H1 (cell line): ENCODE measurements around the gene ACTG1. TPM values are rescaled to one million over a fixed set of nuclear protein-coding genes. Genes with fewer than 3 reads are reported as not detected.

Experiments used
- CTCF ChIA-PET: fragments of 300-600 bp; sonication (Branson Sonifier 250); formaldehyde crosslinking; loops from one replicate; lab custom pipeline; 2021; ENCODE audit not compliant: partially characterized antibody; lab: Charles Lee
- POLR2A ChIA-PET: fragments of 300-600 bp; sonication (Branson Sonifier 250); formaldehyde crosslinking; loops from one replicate; lab custom pipeline; 2021; ENCODE audit warnings: inconsistent platforms; ENCODE audit not compliant: partially characterized antibody; lab: Charles Lee
- DNase-seq, 2 experiments: peaks; one replicate each; pipeline versions ENCODE4 v3.0.0 to v3.0.0-alpha.2; 2010 to 2022; ENCODE audit warnings: low spot score in 2 of 2, low read depth in 1 of 2, mixed read lengths in 1 of 2
- FAIRE-seq: peaks from 2 replicates; lab custom pipeline; 2011; peaks lifted over from hg19 to GRCh38; lab: Jason Lieb, UNC
- H2AFZ ChIP-seq: 2 replicates; pipeline ENCODE4 v1.8.1; 2012; ENCODE audit warnings: low read length, inconsistent platforms
- H2AK5ac ChIP-seq: 2 replicates; pipeline ENCODE4 v1.6.1; 2013; ENCODE audit warnings: low read depth, low read length
- H2BK120ac ChIP-seq: replicated peaks from 2 replicates; pipeline ENCODE3; 2013; ENCODE audit warnings: low read depth, low read length, inconsistent platforms
- H2BK12ac ChIP-seq: 2 replicates; pipeline ENCODE4 v1.6.1; 2013; ENCODE audit warnings: low read depth, low read length
- H2BK15ac ChIP-seq: 2 replicates; pipeline ENCODE4 v1.6.1; 2013; ENCODE audit warnings: low read length
- H2BK20ac ChIP-seq: 2 replicates; pipeline ENCODE4 v1.6.1; 2013; ENCODE audit warnings: low read length
- H2BK5ac ChIP-seq: 2 replicates; pipeline ENCODE4 v1.6.1; 2013; ENCODE audit warnings: low read depth, low read length
- H3K14ac ChIP-seq: 2 replicates; pipeline ENCODE4 v1.6.1; 2013; ENCODE audit warnings: inconsistent platforms; ENCODE audit not compliant: insufficient read length
- H3K18ac ChIP-seq: 2 replicates; pipeline ENCODE4 v1.6.1; 2013; ENCODE audit warnings: low read length; ENCODE audit errors: extremely low read depth
- H3K23ac ChIP-seq: 2 replicates; pipeline ENCODE4 v1.6.1; 2013; ENCODE audit warnings: inconsistent platforms; ENCODE audit not compliant: insufficient read length
- H3K23me2 ChIP-seq: 2 replicates; pipeline ENCODE4 v1.6.1; 2013; ENCODE audit warnings: low read depth, low read length
- H3K27ac ChIP-seq: 2 replicates; pipeline ENCODE4 v1.6.1; 2011; ENCODE audit warnings: low read depth, low read length, inconsistent platforms
- H3K27me3 ChIP-seq, 4 experiments: replicated peaks in 1 of 4; 1 replicate in 1 of 4; 2 replicates in 3 of 4; pipeline versions ENCODE4 v1.6.1 to v1.8.1; 2011 to 2013; ENCODE audit warnings: low read length in 3 of 4, mild to moderate bottlenecking in 3 of 4, inconsistent platforms in 2 of 4, mixed read lengths in 2 of 4, moderate library complexity in 1 of 4; ENCODE audit not compliant: control insufficient read depth in 3 of 4, insufficient read depth in 3 of 4; ENCODE audit errors: extremely low read depth in 1 of 4
- H3K36me3 ChIP-seq, 4 experiments: 2 replicates each; pipeline versions ENCODE4 v1.6.1 to v1.8.1; 2011 to 2013; ENCODE audit warnings: mild to moderate bottlenecking in 4 of 4, low read length in 3 of 4, moderate library complexity in 2 of 4, control low read depth in 1 of 4, inconsistent platforms in 1 of 4; ENCODE audit not compliant: insufficient read depth in 4 of 4, control insufficient read depth in 2 of 4
- H3K4ac ChIP-seq: replicated peaks from 2 replicates; pipeline ENCODE3; 2013; ENCODE audit warnings: low read length, low read depth, mixed read lengths, inconsistent platforms; ENCODE audit not compliant: insufficient read length
- H3K4me1 ChIP-seq, 4 experiments: replicated peaks in 1 of 4; 1 replicate in 1 of 4; 2 replicates in 3 of 4; pipeline versions ENCODE4 v1.6.1 to v1.8.1; 2011 to 2013; ENCODE audit warnings: low read length in 3 of 4, inconsistent platforms in 2 of 4, mixed read lengths in 1 of 4; ENCODE audit not compliant: insufficient read depth in 4 of 4, control insufficient read depth in 3 of 4
- H3K4me2 ChIP-seq, 2 experiments: 2 replicates each; pipeline versions ENCODE4 v1.6.1 to v1.8.1; 2011 to 2013; ENCODE audit warnings: low read depth in 2 of 2, low read length in 2 of 2, control low read depth in 1 of 2, inconsistent platforms in 1 of 2, mild to moderate bottlenecking in 1 of 2; ENCODE audit not compliant: insufficient read depth in 1 of 2
- H3K4me3 ChIP-seq, 4 experiments: fragments of 200-600, 300-600 bp in 1 of 4; sonication (generic), shearing (Covaris generic), sonication (Bioruptor Twin) in 1 of 4; 2 replicates each; pipeline versions ENCODE4 v1.5.1 to v1.8.1; 2011 to 2016; ENCODE audit warnings: low read length in 4 of 4, low read depth in 3 of 4, control low read depth in 2 of 4, inconsistent platforms in 2 of 4, mild to moderate bottlenecking in 2 of 4, mixed read lengths in 1 of 4, moderate library complexity in 1 of 4; ENCODE audit not compliant: insufficient read depth in 2 of 4; ENCODE audit errors: extremely low read depth in 1 of 4
- H3K56ac ChIP-seq: replicated peaks from 2 replicates; pipeline ENCODE3; 2013; ENCODE audit warnings: low read depth, mild to moderate bottlenecking, mixed read lengths, low read length, inconsistent platforms; ENCODE audit not compliant: insufficient read length
- H3K79me1 ChIP-seq: 2 replicates; pipeline ENCODE4 v1.6.1; 2013; ENCODE audit warnings: low read depth, low read length, control low read depth
- H3K79me2 ChIP-seq, 2 experiments: 2 replicates each; pipeline versions ENCODE4 v1.6.1 to v1.8.1; 2012 to 2013; ENCODE audit warnings: low read length in 2 of 2, mild to moderate bottlenecking in 2 of 2, inconsistent platforms in 1 of 2; ENCODE audit not compliant: insufficient read depth in 2 of 2, control insufficient read depth in 1 of 2
- H3K9ac ChIP-seq, 4 experiments: replicated peaks in 1 of 4; 1 replicate in 1 of 4; 2 replicates in 3 of 4; pipeline versions ENCODE4 v1.6.1 to v1.8.1; 2011 to 2013; ENCODE audit warnings: low read depth in 3 of 4, low read length in 3 of 4, control low read depth in 2 of 4, mild to moderate bottlenecking in 2 of 4, moderate library complexity in 2 of 4, inconsistent platforms in 1 of 4; ENCODE audit errors: extremely low read depth in 1 of 4
- H3K9me3 ChIP-seq, 2 experiments: 2 replicates each; pipeline versions ENCODE4 v1.6.1 to v1.8.1; 2012 to 2013; ENCODE audit warnings: mild to moderate bottlenecking in 2 of 2, moderate library complexity in 2 of 2, control low read depth in 1 of 2, inconsistent platforms in 1 of 2, low read depth in 1 of 2, low read length in 1 of 2, mixed read lengths in 1 of 2; ENCODE audit not compliant: insufficient read depth in 2 of 2
- H4K20me1 ChIP-seq, 2 experiments: replicated peaks in 1 of 2; 2 replicates each; pipeline versions ENCODE3 to v1.8.1; 2011 to 2013; ENCODE audit warnings: inconsistent platforms in 2 of 2, low read length in 2 of 2, mild to moderate bottlenecking in 1 of 2; ENCODE audit not compliant: insufficient read depth in 2 of 2, control insufficient read depth in 1 of 2
- H4K5ac ChIP-seq: 2 replicates; pipeline ENCODE4 v1.6.1; 2013; ENCODE audit warnings: low read length, low read depth, mixed read lengths, inconsistent platforms; ENCODE audit not compliant: insufficient read length
- H4K8ac ChIP-seq: 2 replicates; pipeline ENCODE4 v1.8.0; 2013; ENCODE audit warnings: mild to moderate bottlenecking, moderate library complexity, low read length, inconsistent platforms; ENCODE audit not compliant: insufficient read depth; ENCODE audit errors: extremely low read depth
- H4K91ac ChIP-seq: replicated peaks from 2 replicates; pipeline ENCODE3; 2013; ENCODE audit warnings: low read length, mixed read lengths, inconsistent platforms; ENCODE audit not compliant: insufficient read length
- BRCA1 ChIP-seq: IDR thresholded peaks from 2 replicates; pipeline ENCODE4 v1.6.1; 2012; ENCODE audit warnings: low read depth, low read length, improper control_type of control experiment
- CEBPB ChIP-seq: IDR thresholded peaks from 2 replicates; pipeline ENCODE4 v1.6.1; 2012; ENCODE audit warnings: low read depth, low read length
- HDAC6 ChIP-seq: IDR thresholded peaks from one replicate; pipeline ENCODE4 v1.7.1; 2012; ENCODE audit warnings: low read depth, mild to moderate bottlenecking, inconsistent platforms, low read length, moderate library complexity
- RNF2 ChIP-seq: fragments of 200-900, 300-1000 bp; sonication (generic); IDR thresholded peaks from 2 replicates; pipeline ENCODE4 v1.7.1; 2016; ENCODE audit warnings: borderline replicate concordance, low read depth, mild to moderate bottlenecking, antibody characterized with exemption, low read length; ENCODE audit not compliant: poor library complexity, severe bottlenecking; ENCODE audit errors: missing control alignments
- SP4 ChIP-seq: IDR thresholded peaks from 2 replicates; pipeline ENCODE4 v1.6.1; 2012; ENCODE audit warnings: low read length, inconsistent platforms
- TCF12 ChIP-seq: IDR thresholded peaks from 2 replicates; pipeline ENCODE4 v1.6.1; 2011; ENCODE audit warnings: low read depth, mild to moderate bottlenecking, low read length
- WGBS, 2 experiments: shearing (Covaris generic) in 1 of 2; methylation state at CpG; one replicate each; pipeline versions ENCODE4 v1.1.6 to v1.1.7; 2013 to 2015; ENCODE audit warnings: low lambda C conversion rate in 2 of 2, mixed read lengths in 2 of 2, inconsistent platforms in 1 of 2, low coverage in 1 of 2, missing lambda C conversion rate in 1 of 2; ENCODE audit not compliant: insufficient replicate concordance in 2 of 2, insufficient coverage in 1 of 2, insufficient read length in 1 of 2; ENCODE audit errors: extremely low coverage in 1 of 2, missing lambda C conversion rate in 1 of 2; 5-methylcytosine and 5-hydroxymethylcytosine counted together
- polyA plus RNA-seq, 7 experiments: library from polyadenylated mRNA; depleted of rRNA in 3 of 7; stranded (reverse) in 5 of 7; unstranded in 2 of 7; fragments of >200 nt in 5 of 7; fragments of 200-250 nt in 2 of 7; gene quantifications; 1 replicate in 5 of 7; 2 replicates in 1 of 7; 4 replicates in 1 of 7; pipeline versions ENCODE4 v1.2.1 to v1.2.3, GENCODE V29; 2011 to 2013; ENCODE audit warnings: missing spikeins in 2 of 7, mixed read lengths in 2 of 7
- total RNA-seq: library from RNA; stranded (reverse); fragmentation: NEBNext Ultra II Directional; extraction: Animal tissue kit (Norgen Biotek cat#: 25700); gene quantifications from 2 replicates; pipeline ENCODE4 v1.2.1, GENCODE V29; 2021
- TF ChIP-seq, protein P1 (sequence below): IDR thresholded peaks from 2 replicates; pipeline ENCODE4 v1.6.1; 2012; ENCODE audit warnings: low read length, inconsistent platforms

ACTG1 gene
- total and polyA plus RNA-seq, 2 of the 8 experiments (the other 6 are each of a cell fraction or from before 2014, with no cell fraction given), result 3,535 to 5,010 TPM

GRCh38 chr17:81541123-81541522 is 28.5 kb upstream of the ACTG1 start:
- Histone ChIP-seq H3K4me2 (no peak overlapping the region), H2BK15ac (no peak overlapping the region), H4K5ac (no peak overlapping the region), H3K9me3 (no peaks in the 10 kb centered on the region; a peak in 1 of 4 replicates), H2BK5ac (no peak overlapping the region), H2AFZ (no peak overlapping the region), H3K27me3 (peaks cover 3 to 10% (median 7%) of the 10 kb centered on the region in 4 experiments; a peak in 6 of 7 replicates), H3K56ac (no peak overlapping the region), H3K18ac (no peak overlapping the region), H3K4me3 (no peak overlapping the region), H2AK5ac (no peak overlapping the region), H3K4ac (no peak overlapping the region), H3K27ac (no peak overlapping the region), H2BK120ac (no peak overlapping the region), H3K79me2 (no peaks in the 10 kb centered on the region), H3K9ac (no peak overlapping the region), H3K79me1 (peaks cover 3% of the 10 kb centered on the region; the same call in 1 of the 2 replicates), H3K4me1 (peaks cover 0 to 7% (median 5%) of the 10 kb centered on the region in 4 experiments; a peak in 5 of 7 replicates), H4K91ac (no peak overlapping the region), H2BK20ac (no peak overlapping the region), H3K14ac (no peak overlapping the region), H4K8ac (no peak overlapping the region), H3K23ac (no peak overlapping the region), H4K20me1 (peaks cover 2 to 11% of the 10 kb centered on the region in 2 experiments), H2BK12ac (no peak overlapping the region), H3K36me3 (peaks cover 2 to 21% (median 12%) of the 10 kb centered on the region in 4 experiments; a peak in 6 of 8 replicates), H3K23me2 (peaks cover 2% of the 10 kb centered on the region; the same call in 1 of the 2 replicates)
- WGBS, 2 experiments, result 85% methylated on average over 16 of the region's 17 CpGs; no CpG with 5 or more reads in 1 of the 2 experiments
- ChIA-PET POLR2A (interaction anchor here (1.6 to 5.9 kb wide), 2 partner anchors 10 to 16 kb away, joined by 3 to 50 read pairs; partner anchors contain the start of gene FAAP100), CTCF (interaction anchor here (1.4 to 2.5 kb wide), 2 partner anchors 11 to 18 kb away, joined by 4 to 6 read pairs; partner anchors contain the start of gene FAAP100)
- no peak for FAIRE-seq
- no peak for TF ChIP-seq CEBPB
- TF ChIP-seq TCF12, result no peak
- no peak for TF ChIP-seq BRCA1
- TF ChIP-seq, protein P1, sequence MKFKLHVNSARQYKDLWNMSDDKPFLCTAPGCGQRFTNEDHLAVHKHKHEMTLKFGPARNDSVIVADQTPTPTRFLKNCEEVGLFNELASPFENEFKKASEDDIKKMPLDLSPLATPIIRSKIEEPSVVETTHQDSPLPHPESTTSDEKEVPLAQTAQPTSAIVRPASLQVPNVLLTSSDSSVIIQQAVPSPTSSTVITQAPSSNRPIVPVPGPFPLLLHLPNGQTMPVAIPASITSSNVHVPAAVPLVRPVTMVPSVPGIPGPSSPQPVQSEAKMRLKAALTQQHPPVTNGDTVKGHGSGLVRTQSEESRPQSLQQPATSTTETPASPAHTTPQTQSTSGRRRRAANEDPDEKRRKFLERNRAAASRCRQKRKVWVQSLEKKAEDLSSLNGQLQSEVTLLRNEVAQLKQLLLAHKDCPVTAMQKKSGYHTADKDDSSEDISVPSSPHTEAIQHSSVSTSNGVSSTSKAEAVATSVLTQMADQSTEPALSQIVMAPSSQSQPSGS, result no peak
- no peak for TF ChIP-seq RNF2
- TF ChIP-seq HDAC6, result no peak
- TF ChIP-seq SP4, result no peak
- DNase-seq, result no peak
